Loucy (cell line): ENCODE data around the gene PROC.

Source experiments
- EZH2phosphoT487 ChIP-seq: fragments of 200-600 bp; IDR thresholded peaks from 2 replicates; pipeline ENCODE4 v1.6.1; 2018; ENCODE audit warnings: antibody characterized with exemption, mild to moderate bottlenecking, moderate library complexity, borderline replicate concordance
- TF ChIP-seq, protein P1 (sequence below): fragments of 200-600 bp; sonication (generic); conservative IDR thresholded peaks from 2 replicates; pipeline ENCODE4 v1.5.1; 2014; ENCODE audit warnings: mild to moderate bottlenecking, antibody characterized with exemption, low read length

GRCh38 chr2:127451981-127452380 lies 33.8 kb downstream of the PROC start:
- TF ChIP-seq, protein P1, sequence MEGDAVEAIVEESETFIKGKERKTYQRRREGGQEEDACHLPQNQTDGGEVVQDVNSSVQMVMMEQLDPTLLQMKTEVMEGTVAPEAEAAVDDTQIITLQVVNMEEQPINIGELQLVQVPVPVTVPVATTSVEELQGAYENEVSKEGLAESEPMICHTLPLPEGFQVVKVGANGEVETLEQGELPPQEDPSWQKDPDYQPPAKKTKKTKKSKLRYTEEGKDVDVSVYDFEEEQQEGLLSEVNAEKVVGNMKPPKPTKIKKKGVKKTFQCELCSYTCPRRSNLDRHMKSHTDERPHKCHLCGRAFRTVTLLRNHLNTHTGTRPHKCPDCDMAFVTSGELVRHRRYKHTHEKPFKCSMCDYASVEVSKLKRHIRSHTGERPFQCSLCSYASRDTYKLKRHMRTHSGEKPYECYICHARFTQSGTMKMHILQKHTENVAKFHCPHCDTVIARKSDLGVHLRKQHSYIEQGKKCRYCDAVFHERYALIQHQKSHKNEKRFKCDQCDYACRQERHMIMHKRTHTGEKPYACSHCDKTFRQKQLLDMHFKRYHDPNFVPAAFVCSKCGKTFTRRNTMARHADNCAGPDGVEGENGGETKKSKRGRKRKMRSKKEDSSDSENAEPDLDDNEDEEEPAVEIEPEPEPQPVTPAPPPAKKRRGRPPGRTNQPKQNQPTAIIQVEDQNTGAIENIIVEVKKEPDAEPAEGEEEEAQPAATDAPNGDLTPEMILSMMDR: no peak
- no peak for TF ChIP-seq EZH2phosphoT487
